IMR-90 (cell line): ENCODE measurements around the gene KRT33A.

ENCODE experiments used
- CHD1 ChIP-seq: IDR thresholded peaks from 2 replicates; pipeline ENCODE4 v1.6.1; 2012; ENCODE audit warnings: low read depth, low read length, improper control_type of control experiment
- CTCF ChIP-seq: conservative IDR thresholded peaks from 2 replicates; pipeline ENCODE4 v1.5.1; 2012; ENCODE audit warnings: mild to moderate bottlenecking, low read depth, low read length, improper control_type of control experiment
- ELK1 ChIP-seq: fragments of 150-350 bp; IDR thresholded peaks from 2 replicates; pipeline ENCODE4 v1.6.1; 2016; ENCODE audit warnings: low read depth, mild to moderate bottlenecking, low read length, moderate library complexity, borderline replicate concordance
- MAFK ChIP-seq: IDR thresholded peaks from 2 replicates; pipeline ENCODE4 v1.6.1; 2012; ENCODE audit warnings: low read depth, low read length, improper control_type of control experiment
- MAZ ChIP-seq: IDR thresholded peaks from 2 replicates; pipeline ENCODE4 v1.6.1; 2012; ENCODE audit warnings: low read depth, mild to moderate bottlenecking, low read length, improper control_type of control experiment, moderate library complexity, borderline replicate concordance
- POLR2A ChIP-seq: IDR thresholded peaks from 2 replicates; pipeline ENCODE4 v1.6.1; 2012; ENCODE audit warnings: mild to moderate bottlenecking, low read depth, low read length
- RAD21 ChIP-seq: IDR thresholded peaks from 2 replicates; pipeline ENCODE4 v1.6.1; 2012; ENCODE audit warnings: low read length, improper control_type of control experiment
- SMC3 ChIP-seq: fragments of 150-350 bp; IDR thresholded peaks from 2 replicates; pipeline ENCODE4 v1.6.1; 2016; ENCODE audit warnings: low read depth, mild to moderate bottlenecking, antibody characterized with exemption, low read length, moderate library complexity
- USF2 ChIP-seq: fragments of 150-350 bp; IDR thresholded peaks from 2 replicates; pipeline ENCODE4 v1.6.1; 2017; ENCODE audit warnings: mild to moderate bottlenecking, antibody characterized with exemption, low read length, low read depth

GRCh38 chr17:41391535-41391934, 40.9 kb upstream of the KRT33A start:
- TF ChIP-seq POLR2A (no peak), CTCF (no peak), RAD21 (no peak), USF2 (no peak), CHD1 (no peak), SMC3 (no peak), ELK1 (no peak), MAZ (no peak), MAFK (no peak)
